PFSK-1 (cell line): ENCODE measurements around the gene RPS6KA4.

Experiments used
- FOXP2 ChIP-seq: optimal IDR thresholded peaks from 2 replicates; pipeline ENCODE3; 2011; ENCODE audit warnings: borderline replicate concordance, control low read depth, inconsistent platforms; ENCODE audit not compliant: insufficient read depth; ENCODE audit errors: extremely low read length, extremely low read depth
- POLR2AphosphoS5 ChIP-seq: IDR thresholded peaks from 2 replicates; pipeline ENCODE4 v1.6.1; 2012; ENCODE audit warnings: low read depth, mild to moderate bottlenecking, control low read depth, low read length, moderate library complexity
- REST ChIP-seq, 2 experiments: IDR thresholded peaks; 2 replicates each; pipeline versions ENCODE4 v1.6.1 to v1.8.0; 2011 to 2012; ENCODE audit warnings: low read depth in 2 of 2, low read length in 2 of 2, control low read depth in 1 of 2, inconsistent platforms in 1 of 2, mild to moderate bottlenecking in 1 of 2, moderate library complexity in 1 of 2; ENCODE audit not compliant: insufficient read depth in 1 of 2
- SIN3A ChIP-seq: IDR thresholded peaks from 2 replicates; pipeline ENCODE4 v1.6.1; 2012; ENCODE audit warnings: mild to moderate bottlenecking, low read length, moderate library complexity, borderline replicate concordance; ENCODE audit not compliant: insufficient read depth
- TAF1 ChIP-seq: IDR thresholded peaks from 2 replicates; pipeline ENCODE4 v1.6.1; 2012; ENCODE audit warnings: low read length, control low read depth, borderline replicate concordance; ENCODE audit not compliant: insufficient read depth

RPS6KA4 gene

DNA sequence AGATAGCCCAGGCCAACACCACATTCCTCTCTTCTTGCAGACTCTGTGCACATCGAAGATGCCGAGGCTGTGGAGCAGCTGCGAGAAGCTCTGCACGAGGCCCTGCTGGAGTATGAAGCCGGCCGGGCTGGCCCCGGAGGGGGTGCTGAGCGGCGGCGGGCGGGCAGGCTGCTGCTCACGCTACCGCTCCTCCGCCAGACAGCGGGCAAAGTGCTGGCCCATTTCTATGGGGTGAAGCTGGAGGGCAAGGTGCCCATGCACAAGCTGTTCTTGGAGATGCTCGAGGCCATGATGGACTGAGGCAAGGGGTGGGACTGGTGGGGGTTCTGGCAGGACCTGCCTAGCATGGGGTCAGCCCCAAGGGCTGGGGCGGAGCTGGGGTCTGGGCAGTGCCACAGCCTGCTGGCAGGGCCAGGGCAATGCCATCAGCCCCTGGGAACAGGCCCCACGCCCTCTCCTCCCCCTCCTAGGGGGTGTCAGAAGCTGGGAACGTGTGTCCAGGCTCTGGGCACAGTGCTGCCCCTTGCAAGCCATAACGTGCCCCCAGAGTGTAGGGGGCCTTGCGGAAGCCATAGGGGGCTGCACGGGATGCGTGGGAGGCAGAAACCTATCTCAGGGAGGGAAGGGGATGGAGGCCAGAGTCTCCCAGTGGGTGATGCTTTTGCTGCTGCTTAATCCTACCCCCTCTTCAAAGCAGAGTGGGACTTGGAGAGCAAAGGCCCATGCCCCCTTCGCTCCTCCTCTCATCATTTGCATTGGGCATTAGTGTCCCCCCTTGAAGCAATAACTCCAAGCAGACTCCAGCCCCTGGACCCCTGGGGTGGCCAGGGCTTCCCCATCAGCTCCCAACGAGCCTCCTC lies 43.1 kb upstream of the RPS6KA4 start:
- peak; percentile 13; the same call in 1 of the 2 replicates for TF ChIP-seq POLR2AphosphoS5

DNA sequence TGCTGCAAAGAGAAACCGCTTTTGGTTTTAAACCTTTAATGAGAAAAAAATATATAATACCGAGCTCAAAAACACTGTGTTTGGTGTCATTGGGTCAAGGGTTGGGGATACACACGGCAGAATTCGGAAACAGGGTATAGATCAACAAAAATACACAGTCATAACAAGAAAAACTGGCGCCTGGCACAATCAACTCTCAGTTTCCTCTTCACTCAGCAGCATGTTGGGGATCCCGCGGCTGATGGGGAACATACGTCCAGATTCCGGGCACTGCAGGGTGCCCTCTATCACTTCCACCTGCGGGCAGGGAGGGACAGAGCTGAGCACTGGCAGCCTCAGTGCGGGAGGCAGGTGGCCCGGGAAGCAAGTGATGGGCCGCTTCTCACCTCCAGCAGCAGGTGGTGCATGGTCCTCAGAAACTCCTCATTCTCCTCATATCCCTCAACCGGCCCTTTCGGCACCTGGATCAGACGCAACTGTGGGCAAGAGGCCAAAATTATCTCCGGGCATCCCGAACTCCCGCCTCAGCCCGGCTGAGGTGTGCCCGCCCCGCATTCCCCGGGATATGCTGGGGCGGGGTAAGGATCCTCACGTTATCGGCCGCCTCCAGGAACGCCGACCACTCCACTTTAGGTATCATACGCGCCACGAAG lies 42.2 kb upstream of the RPS6KA4 start:
- TF ChIP-seq REST (IDR thresholded peaks at IDR 0.05; ENCODE audit: insufficient read depth in 1 of 2, low read depth in 2 of 2, low read length in 2 of 2) (no peak), FOXP2 (no peak), POLR2AphosphoS5 (no peak), SIN3A (no peak), TAF1 (no peak)

- TF ChIP-seq TAF1: peak; percentile 74; the same call in 1 of the 2 replicates
- no peak for TF ChIP-seq REST (IDR thresholded peaks at IDR 0.05; ENCODE audit: insufficient read depth in 1 of 2, low read depth in 2 of 2, low read length in 2 of 2)
- TF ChIP-seq POLR2AphosphoS5: peak; percentile 69; the same call in 1 of the 2 replicates
- peak; percentile 70; the same call in 1 of the 2 replicates for TF ChIP-seq SIN3A
Observed at GRCh38 chr11:64317325-64317960, 41.5 kb upstream of the RPS6KA4 start, which contains the start of gene TRMT112. Gene TRMT112 (minus strand): TSS chr11:64317559. CDS start chr11:64317526, 33 bp downstream.

DNA sequence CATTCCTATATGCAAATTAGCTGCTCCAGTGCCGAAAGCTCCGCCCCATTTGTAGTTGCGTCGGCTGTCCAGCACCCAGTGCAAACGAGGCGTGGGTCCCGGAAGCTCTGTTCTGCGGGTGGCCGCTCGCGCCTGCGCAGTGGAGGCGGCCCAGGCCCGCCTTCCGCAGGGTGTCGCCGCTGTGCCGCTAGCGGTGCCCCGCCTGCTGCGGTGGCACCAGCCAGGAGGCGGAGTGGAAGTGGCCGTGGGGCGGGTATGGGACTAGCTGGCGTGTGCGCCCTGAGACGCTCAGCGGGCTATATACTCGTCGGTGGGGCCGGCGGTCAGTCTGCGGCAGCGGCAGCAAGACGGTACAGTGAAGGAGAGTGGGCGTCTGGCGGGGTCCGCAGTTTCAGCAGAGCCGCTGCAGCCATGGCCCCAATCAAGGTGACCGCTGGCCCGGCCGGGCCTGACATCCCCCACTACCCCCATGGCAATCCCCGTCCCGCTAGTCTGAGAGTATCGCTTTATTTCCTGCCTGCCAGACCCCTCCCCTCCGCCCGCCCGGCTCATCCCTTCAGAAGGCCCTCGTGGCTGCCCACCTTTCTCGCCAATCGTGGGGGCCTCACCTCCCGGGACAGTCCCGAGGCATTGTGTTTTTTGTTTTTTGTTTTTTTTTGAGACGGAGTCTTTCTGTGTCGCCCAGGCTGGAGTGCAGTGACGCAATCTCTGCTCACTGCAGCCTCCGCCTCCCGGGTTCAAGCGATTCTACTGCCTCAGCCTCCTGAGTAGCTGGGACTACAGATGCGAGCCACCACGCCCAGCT lies 40.8 kb upstream of the RPS6KA4 start, which contains the start of gene PRDX5:
TSS of gene PRDX5 (plus strand) at position 161 of the 805 bp plus-strand sequence. CDS start at position 256, 95 bp downstream.
- TF ChIP-seq SIN3A (no peak; the same call in 1 of the 2 replicates), REST (IDR thresholded peaks at IDR 0.05; ENCODE audit: insufficient read depth in 1 of 2, low read depth in 2 of 2, low read length in 2 of 2) (peak; percentile 17 to 76; a peak in 2 of 4 replicates), TAF1 (no peak), POLR2AphosphoS5 (peak; percentile 16; the same call in 1 of the 2 replicates), FOXP2 (peak; percentile 94)
